ENCODE results near the gene ACO2. TPM values are rescaled to one million over a fixed set of nuclear protein-coding genes. Genes with fewer than 3 reads are reported as not detected.
A peak's percentile ranks its signal among the peaks of the same experiment; 100 is the strongest.

The ACO2 gene
- total and polyA plus RNA-seq, 2 of the 13 experiments (the other 11 are each of a cell fraction or from before 2014, with no cell fraction given): 19.2 to 45.6 TPM

- 0 out of 2 replicates have a peak, but pooled peaks have one; percentile 48 for TF ChIP-seq ARNT2 (CRISPR knock-in tag; IDR thresholded peaks at IDR 0.05; ENCODE audit: low read depth)
- peak; percentile 80 for TF ChIP-seq STAG1 (CRISPR knock-in tag; IDR thresholded peaks at IDR 0.05)
- peak; percentile 6; the same call in 1 of the 2 replicates for TF ChIP-seq POLR2G (IDR thresholded peaks at IDR 0.05; ENCODE audit: low read depth, low read length)
- no peak for TF ChIP-seq FIP1L1 (IDR thresholded peaks at IDR 0.05; ENCODE audit: borderline replicate concordance, insufficient read depth, low read depth, low read length)
- TF ChIP-seq HNRNPL (IDR thresholded peaks at IDR 0.05; ENCODE audit: low read depth, low read length): peak; percentile 60; the same call in 1 of the 2 replicates
- peak; percentile 32; the same call in 1 of the 2 replicates for TF ChIP-seq SMC3 (IDR thresholded peaks at IDR 0.05; ENCODE audit: low read length)
- 0 out of 2 replicates have a peak, but pooled peaks have one; percentile 37 for TF ChIP-seq BRF2 (CRISPR knock-in tag; IDR thresholded peaks at IDR 0.05)
- TF ChIP-seq NONO (IDR thresholded peaks at IDR 0.05): no peak
- TF ChIP-seq NONO (CRISPR knock-in tag; conservative IDR thresholded peaks at IDR 0.05): peak; percentile 48; the same call in 1 of the 2 replicates
- TF ChIP-seq THAP7 (CRISPR knock-in tag; IDR thresholded peaks at IDR 0.05): no peak
- no peak for TF ChIP-seq ZNF710 (CRISPR knock-in tag; IDR thresholded peaks at IDR 0.05; ENCODE audit: borderline replicate concordance)
Observed at GRCh38 chr22:41526830-41527799, 58.2 kb downstream of the ACO2 start (continued).

Data from HepG2 (cell line).